Ishikawa (cell line): ENCODE data around the gene LEPR.

Source experiments
- CEBPB ChIP-seq: IDR thresholded peaks from 2 replicates; pipeline ENCODE4 v1.6.1; 2012
- CREB1 ChIP-seq: IDR thresholded peaks from 2 replicates; pipeline ENCODE4 v1.6.1; 2012; ENCODE audit warnings: low read depth
- EGR1 ChIP-seq: IDR thresholded peaks from 2 replicates; pipeline ENCODE4 v1.6.1; 2012
- EP300 ChIP-seq: IDR thresholded peaks from 2 replicates; pipeline ENCODE4 v1.6.1; 2012; ENCODE audit warnings: borderline replicate concordance
- FOXM1 ChIP-seq: IDR thresholded peaks from 2 replicates; pipeline ENCODE4 v1.6.1; 2012; ENCODE audit warnings: low read depth, borderline replicate concordance
- NFIC ChIP-seq: IDR thresholded peaks from 2 replicates; pipeline ENCODE4 v1.6.1; 2012
- RAD21 ChIP-seq: IDR thresholded peaks from 2 replicates; pipeline ENCODE4 v1.6.1; 2012; ENCODE audit warnings: low read depth
- TAF1 ChIP-seq: IDR thresholded peaks from 2 replicates; pipeline ENCODE4 v1.6.1; 2012; ENCODE audit warnings: low read depth, mild to moderate bottlenecking
- TCF12 ChIP-seq: IDR thresholded peaks from 2 replicates; pipeline ENCODE4 v1.6.1; 2012; ENCODE audit warnings: low read depth
- TEAD4 ChIP-seq: IDR thresholded peaks from 2 replicates; pipeline ENCODE4 v1.6.1; 2012
- YY1 ChIP-seq: IDR thresholded peaks from 2 replicates; pipeline ENCODE4 v1.6.1; 2012; ENCODE audit warnings: low read depth
- ZBTB7A ChIP-seq: IDR thresholded peaks from 2 replicates; pipeline ENCODE4 v1.6.1; 2012; ENCODE audit warnings: low read depth
- TF ChIP-seq, protein P1 (sequence below): IDR thresholded peaks from 2 replicates; pipeline ENCODE4 v1.6.1; 2012
- TF ChIP-seq, protein P2 (sequence below): IDR thresholded peaks from 2 replicates; pipeline ENCODE4 v1.6.1; 2012; ENCODE audit warnings: low read depth, mild to moderate bottlenecking
- TF ChIP-seq, protein P3 (sequence below): IDR thresholded peaks from 2 replicates; pipeline ENCODE4 v1.6.1; 2012

The LEPR gene

DNA sequence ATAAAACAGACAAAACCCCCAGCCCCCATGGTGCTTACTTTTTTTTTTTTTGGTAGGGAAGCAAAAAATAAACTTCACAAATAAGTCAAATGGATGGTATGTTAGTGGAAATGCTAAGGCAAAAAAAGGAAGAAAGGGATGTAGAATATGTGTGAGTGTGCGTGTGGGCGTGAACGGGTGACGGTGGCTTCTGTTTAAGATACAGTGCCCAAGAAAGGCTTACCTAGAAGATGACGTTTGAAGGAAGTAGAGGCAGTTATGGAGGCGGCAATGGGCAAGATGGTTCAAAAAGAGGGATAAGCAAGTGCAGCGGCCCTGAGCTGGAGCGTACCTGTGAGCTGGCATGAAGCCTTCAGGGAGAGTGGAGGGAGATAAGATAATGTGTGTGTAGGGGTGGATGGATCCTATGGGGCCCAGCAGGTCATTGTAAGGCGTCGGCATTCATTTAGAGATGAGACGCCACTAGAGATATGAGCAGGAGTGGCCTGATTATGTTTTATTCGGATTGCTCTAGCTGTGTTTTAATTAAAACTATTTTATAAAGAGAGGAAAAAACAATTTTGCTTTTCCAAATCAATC is 19.9 kb downstream of the LEPR start:
- TF ChIP-seq TAF1 (no peak), EGR1 (no peak), ZBTB7A (no peak), NFIC (no peak), EP300 (no peak), TEAD4 (no peak), CREB1 (no peak)
- TF ChIP-seq, protein P1, sequence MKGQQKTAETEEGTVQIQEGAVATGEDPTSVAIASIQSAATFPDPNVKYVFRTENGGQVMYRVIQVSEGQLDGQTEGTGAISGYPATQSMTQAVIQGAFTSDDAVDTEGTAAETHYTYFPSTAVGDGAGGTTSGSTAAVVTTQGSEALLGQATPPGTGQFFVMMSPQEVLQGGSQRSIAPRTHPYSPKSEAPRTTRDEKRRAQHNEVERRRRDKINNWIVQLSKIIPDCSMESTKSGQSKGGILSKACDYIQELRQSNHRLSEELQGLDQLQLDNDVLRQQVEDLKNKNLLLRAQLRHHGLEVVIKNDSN = no peak
- TF ChIP-seq, protein P2, sequence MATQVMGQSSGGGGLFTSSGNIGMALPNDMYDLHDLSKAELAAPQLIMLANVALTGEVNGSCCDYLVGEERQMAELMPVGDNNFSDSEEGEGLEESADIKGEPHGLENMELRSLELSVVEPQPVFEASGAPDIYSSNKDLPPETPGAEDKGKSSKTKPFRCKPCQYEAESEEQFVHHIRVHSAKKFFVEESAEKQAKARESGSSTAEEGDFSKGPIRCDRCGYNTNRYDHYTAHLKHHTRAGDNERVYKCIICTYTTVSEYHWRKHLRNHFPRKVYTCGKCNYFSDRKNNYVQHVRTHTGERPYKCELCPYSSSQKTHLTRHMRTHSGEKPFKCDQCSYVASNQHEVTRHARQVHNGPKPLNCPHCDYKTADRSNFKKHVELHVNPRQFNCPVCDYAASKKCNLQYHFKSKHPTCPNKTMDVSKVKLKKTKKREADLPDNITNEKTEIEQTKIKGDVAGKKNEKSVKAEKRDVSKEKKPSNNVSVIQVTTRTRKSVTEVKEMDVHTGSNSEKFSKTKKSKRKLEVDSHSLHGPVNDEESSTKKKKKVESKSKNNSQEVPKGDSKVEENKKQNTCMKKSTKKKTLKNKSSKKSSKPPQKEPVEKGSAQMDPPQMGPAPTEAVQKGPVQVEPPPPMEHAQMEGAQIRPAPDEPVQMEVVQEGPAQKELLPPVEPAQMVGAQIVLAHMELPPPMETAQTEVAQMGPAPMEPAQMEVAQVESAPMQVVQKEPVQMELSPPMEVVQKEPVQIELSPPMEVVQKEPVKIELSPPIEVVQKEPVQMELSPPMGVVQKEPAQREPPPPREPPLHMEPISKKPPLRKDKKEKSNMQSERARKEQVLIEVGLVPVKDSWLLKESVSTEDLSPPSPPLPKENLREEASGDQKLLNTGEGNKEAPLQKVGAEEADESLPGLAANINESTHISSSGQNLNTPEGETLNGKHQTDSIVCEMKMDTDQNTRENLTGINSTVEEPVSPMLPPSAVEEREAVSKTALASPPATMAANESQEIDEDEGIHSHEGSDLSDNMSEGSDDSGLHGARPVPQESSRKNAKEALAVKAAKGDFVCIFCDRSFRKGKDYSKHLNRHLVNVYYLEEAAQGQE = no peak

DNA sequence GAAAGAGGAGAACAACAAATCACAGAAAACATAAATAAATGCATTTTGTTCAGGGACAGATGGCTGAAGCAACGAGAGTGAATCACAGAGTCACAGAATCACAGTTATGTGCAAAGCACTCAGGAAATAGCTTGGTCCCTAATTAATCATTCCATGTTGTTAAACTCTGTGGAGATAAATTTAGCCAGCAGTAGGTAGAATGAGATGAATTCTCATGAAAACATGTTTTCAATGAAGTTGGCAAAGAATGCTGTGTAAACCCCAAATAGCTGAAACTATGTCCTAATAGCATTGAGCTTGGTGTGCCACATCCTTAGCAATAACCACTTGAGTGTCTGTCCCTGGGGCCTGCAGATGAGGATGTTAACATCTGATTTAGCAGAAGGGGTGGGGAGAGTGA is 20.4 kb downstream of the LEPR start:
- no peak for TF ChIP-seq EGR1
- TF ChIP-seq FOXM1 = no peak
- no peak for TF ChIP-seq NFIC
- no peak for TF ChIP-seq TAF1
- TF ChIP-seq TCF12 = no peak
- TF ChIP-seq, protein P2 = no peak
- TF ChIP-seq RAD21 = no peak
- no peak for TF ChIP-seq ZBTB7A

DNA sequence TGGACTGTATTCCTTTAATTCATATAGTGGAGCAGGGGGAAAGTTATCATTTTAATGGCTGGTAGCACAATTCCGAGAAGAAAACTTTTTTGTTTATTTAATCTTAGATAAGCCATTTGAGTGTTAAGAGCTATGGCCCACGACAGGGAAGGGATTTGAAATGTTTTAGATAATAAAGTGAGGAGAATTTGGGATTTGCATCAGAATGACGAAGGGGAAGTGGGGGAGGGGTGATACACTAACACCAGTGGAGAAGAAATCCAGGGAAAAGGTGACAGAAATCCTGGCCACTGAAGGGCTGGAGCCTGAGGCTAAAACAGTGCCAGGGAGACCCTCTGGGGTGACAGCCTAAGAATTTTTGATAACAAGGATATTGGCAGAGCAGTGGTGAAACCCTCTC is 21.0 kb downstream of the LEPR start:
- no peak for TF ChIP-seq RAD21

DNA sequence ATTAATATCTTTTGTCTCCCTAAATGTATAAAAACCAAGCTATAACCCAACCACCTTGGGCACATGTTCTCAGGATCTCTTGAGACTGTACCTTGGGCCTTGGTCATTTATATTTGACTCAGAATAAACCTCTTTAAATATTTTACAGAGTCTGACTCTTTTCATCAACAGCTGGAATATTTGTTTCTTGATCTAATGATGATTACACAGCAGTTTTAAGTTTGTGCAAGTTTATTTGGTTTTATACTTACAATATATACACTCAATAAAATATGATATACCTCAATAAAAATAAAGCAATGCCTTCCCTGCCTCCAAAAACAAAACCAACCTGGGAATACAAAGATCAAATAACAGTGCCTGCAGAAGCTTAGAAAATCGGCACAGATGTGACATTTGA is 22.0 kb downstream of the LEPR start:
- TF ChIP-seq TCF12 (no peak), CREB1 (no peak), EP300 (no peak), EGR1 (no peak), CEBPB (no peak), NFIC (no peak), TEAD4 (no peak), YY1 (no peak), RAD21 (no peak), FOXM1 (no peak), TAF1 (no peak), ZBTB7A (no peak)
- TF ChIP-seq, protein P3, sequence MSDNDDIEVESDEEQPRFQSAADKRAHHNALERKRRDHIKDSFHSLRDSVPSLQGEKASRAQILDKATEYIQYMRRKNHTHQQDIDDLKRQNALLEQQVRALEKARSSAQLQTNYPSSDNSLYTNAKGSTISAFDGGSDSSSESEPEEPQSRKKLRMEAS = no peak
- TF ChIP-seq, protein P2 = no peak
- TF ChIP-seq, protein P1 = no peak

DNA sequence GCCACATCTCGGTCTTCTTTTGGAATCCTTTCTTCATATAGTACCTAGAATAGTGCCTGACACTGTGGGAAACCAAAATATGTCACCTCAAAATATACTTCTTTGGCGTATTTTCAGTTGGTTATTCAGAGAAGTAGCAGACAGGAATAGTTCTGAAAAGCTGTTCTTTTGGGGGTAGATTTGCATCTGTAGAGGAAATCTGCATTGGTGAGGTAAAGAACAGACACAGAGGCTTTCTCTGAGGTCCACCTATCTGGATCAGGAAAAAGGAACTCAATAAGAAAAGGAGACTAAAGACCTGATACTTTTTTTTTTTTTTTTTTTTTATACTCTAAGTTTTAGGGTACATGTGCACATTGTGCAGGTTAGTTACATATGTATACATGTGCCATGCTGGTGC is 23.2 kb downstream of the LEPR start:
- TF ChIP-seq RAD21 (no peak), TEAD4 (no peak), TAF1 (no peak), ZBTB7A (no peak), TCF12 (no peak), EP300 (no peak), NFIC (no peak), CEBPB (no peak), YY1 (no peak), EGR1 (no peak), FOXM1 (no peak), CREB1 (no peak)
- TF ChIP-seq, protein P2 = no peak
- TF ChIP-seq, protein P1 = no peak
- TF ChIP-seq, protein P3 = no peak
